IPS-NIHi11 (cell line): ENCODE measurements around the gene CSNK2B.

Experiments used
- DNase-seq: peaks from one replicate; pipeline ENCODE4 v3.0.0; 2012; ENCODE audit warnings: mixed read lengths, low spot score

Gene CSNK2B

DNA sequence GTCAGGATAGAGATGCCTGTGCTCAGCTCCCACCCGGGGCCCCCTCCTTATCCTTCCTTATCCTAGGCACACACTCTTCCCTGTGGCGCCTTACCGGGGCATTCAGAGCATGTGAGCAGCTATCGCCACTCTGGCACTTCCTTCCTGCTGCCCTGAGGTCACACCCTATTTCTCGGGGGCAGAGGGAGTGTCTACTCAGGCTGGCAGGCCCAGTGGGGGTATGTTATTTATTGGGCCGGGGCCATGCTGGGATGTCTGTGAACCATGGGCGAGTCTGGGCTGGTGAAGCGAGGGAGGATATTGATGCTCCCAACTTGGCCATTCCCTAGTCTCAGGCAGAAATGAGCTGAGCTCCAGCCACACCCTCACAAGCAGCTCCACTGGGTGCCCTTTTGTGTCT lies 45.4 kb downstream of the CSNK2B start:
- no peak for DNase-seq

DNA sequence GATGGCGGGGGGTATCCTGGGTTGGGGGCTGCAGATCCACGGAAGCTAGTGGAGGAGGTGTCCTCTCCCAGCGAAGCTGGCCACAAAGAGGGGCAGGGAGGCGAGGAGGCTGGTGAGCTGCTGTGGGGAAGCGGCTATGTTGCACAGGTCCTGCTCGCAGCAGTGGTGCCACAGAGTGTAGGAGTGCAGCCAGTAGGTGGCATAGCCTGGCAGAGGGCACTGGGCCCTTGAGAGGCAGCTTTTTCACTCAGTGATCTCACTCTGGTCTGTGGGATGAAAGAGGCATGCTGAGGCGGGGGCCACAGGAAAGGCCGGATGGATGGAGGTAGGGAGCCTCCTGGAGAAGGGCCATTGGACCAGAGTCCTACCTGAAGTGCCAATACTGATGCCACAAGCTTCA lies 46.4 kb downstream of the CSNK2B start:
- no peak for DNase-seq

DNA sequence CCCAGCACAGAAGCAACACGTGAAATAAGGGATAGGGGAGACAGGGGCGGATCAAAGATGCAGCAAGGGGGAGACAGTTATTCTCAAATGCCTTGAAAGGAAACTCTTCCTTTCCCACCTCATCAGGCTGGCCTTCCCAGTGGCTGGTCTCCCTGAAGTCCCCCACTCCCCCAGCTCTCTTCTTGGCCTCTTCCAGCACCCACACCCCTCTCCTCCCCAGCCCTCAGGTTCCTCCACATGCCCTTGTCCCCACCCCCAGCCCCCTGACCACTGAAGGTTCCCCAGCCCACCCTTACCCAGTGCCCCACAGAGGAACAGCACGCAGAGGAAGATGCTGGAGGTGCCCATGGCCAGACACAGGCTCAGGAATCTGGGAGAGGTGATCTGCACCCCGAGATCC lies 47.6 kb downstream of the CSNK2B start:
- DNase-seq = no peak

DNA sequence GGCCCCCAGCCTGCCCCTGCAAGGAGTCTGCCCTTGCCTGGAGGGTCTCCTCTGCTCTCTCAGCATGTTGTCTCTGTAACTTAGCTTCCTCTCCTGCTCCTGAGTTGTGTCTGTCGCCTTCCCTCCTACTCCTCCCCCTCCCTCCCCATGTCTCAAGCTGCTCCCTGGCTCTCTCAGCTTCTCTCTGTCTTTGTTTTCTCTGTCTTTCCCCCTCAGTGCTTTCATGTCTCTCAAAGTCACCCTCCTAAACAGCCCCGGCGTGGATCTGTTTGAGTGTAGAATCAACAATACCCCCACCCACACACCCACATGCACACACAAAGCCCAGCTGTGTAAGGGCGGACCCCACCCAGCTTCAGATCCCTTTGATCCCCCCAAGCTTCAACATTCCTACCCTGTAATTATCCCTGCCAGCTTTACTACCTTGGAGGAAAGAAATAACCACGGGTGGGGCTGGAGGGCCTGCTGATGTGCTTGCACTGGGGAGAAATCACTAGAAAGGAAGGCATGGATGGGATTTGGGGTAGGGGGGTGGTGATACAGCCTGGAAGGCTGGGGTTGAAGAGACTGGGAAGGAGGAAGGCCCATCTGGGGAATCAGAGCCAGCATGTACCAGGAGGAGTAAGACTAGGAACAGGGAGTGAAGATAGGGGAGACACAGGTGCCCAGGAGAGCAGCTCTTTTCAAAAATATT lies 48.3 kb downstream of the CSNK2B start:
- peak; percentile 56 for DNase-seq

DNA sequence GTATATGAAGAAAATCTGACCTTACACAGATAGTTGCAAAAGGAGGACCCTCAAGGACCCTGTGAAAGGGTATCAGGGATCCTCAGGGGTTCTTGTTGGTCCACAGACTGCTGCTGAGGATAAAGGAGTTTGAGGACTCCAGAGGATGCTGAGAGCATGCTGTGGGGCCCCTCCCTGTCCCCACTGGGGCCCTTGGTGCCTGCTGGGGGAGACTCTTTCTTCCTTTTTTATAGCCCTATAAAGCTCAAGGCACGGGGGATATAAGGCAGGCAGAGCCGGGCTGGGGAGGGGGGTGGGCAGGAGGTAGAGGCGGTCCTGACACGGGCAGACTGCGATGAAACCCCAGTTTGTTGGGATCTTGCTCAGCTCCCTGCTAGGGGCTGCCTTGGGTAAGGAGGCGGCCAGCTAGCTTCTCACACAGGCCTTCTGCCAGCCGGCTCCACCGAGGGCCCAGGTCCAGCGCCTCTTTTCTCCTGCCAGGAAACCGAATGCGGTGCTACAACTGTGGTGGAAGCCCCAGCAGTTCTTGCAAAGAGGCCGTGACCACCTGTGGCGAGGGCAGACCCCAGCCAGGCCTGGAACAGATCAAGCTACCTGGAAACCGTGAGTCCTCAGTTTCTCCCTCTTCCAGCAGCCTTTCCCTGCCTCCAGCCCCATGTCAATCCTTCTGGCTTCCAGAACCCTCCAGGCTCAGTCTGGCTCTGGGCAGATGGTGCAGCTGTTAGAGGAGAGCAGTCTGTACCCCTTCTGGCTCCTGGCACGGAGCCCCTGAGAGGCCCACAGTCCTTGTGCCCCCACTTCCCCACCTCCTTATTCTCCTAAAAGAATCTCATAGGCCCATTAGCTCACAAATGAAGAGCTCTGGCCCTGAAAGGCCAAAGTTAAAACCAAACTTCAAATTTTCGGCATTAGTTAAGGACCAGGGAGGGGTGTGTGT lies 49.4 kb downstream of the CSNK2B start, which contains the start of gene LY6G6D:
Gene LY6G6D (plus strand): TSS at position 327 of the 937 bp plus-strand sequence. CDS start 8 bp downstream, at position 335.
- no peak for DNase-seq

DNA sequence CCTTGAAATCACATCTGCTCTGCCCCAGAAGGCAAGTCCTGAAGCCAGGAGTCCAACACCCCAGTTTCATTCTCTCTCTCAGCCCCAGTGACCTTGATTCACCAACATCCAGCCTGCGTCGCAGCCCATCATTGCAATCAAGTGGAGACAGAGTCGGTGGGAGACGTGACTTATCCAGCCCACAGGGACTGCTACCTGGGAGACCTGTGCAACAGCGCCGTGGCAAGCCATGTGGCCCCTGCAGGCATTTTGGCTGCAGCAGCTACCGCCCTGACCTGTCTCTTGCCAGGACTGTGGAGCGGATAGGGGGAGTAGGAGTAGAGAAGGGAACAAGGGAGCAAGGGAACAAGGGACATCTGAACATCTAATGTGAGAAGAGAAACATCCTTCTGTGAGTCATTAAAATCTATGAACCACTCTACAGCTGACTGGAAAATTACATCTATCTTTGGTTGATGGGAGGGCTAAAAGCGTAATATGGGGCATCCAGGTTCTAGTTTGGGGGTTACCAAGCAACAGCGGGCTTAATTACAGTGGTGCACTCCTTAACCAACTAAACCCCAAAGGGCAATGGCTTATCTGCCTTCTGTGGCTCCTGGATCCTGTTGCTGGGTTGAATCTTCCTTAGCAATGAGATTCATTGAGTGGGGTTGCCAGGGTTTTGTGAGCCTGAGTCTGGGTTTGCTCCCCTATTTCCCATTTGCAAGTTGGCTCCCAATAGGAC lies 51.8 kb downstream of the CSNK2B start:
- peak; percentile 66 for DNase-seq

DNA sequence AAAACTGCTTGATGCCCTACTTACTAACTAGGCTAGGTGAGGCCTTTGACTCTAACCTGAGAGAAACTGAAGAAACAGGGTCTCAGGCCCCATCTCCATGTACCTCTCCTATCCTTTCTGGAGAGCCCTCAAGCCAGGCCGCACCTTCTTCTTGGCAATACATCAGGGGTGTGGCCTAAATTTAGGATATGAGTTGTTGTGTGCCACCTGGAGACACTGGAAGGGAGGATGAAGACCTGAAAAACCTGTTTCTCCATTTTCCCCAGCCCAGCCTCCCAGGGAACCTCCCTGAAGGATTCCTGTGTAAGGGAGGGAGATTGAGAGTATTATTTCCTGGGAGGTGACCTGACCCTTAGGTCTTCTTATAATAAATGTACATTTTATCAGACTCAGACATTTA lies 52.4 kb downstream of the CSNK2B start:
- DNase-seq = peak; percentile 68

DNA sequence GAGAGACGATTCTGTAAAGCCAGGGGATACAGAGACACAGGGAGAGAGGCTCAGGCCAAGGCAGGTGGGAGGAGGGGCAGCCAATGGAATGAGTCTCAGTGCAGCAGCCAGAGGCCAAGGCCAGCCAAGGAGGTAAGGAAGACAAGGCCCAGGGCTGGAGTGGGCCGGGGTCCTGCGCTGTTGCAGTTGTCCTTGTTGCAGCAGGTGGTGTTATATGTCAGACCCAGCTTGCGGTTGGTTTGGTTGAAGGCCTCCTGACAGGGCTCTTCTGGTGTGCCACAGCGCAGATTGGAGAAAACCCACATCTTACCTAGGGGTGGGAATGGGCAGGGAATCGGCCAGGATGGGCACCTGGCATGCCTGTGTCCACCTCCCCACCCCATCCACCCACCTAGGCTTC lies 53.1 kb downstream of the CSNK2B start:
- DNase-seq = no peak
